Left hindlimb (tissue), 1 donor: Measurements from ENCODE around the gene SH2D4B.

Experiments
- DNase-seq: peaks from one replicate; pipeline ENCODE4 v3.0.0-alpha.2; 2018

Gene SH2D4B

DNA sequence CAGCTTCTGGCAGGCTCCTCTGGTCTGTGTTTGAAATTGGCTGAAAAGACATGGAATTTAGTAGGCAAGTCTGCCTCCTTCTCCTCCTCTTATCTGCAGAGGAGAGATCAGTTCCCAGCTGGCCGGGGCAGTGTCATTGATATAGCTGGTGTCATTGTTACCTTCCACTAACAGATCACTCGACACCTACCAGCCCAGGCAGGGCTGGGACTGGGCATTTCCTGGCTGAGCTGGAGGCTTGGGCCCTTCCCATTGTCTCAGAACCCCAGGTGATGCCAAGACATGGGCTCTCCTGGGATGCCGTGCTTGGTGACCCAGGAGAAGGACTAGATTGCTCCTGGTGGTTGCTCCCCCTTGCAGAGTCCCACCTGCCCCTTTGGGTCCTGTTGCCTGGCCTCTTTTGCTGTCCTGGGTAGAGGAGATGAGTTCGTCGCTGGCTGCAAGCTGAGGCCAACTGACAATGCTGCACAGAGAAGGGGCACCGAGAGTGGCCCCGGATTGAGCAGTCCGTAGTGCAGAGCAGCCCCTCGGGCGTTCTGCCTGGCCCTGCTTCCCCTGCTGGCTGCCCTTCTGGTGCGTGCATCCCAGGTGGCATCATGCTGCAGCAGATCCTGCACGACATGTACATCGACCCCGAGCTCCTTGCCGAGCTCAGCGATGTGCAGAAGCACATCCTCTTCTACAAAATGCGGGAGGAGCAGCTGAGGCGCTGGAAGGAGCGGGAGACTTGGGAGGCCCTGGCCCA, at the start of gene SH2D4B:
Gene SH2D4B (plus strand): TSS at position 167 of the 745 bp plus-strand sequence. CDS start 430 bp downstream, at position 597.
- no peak for DNase-seq

DNA sequence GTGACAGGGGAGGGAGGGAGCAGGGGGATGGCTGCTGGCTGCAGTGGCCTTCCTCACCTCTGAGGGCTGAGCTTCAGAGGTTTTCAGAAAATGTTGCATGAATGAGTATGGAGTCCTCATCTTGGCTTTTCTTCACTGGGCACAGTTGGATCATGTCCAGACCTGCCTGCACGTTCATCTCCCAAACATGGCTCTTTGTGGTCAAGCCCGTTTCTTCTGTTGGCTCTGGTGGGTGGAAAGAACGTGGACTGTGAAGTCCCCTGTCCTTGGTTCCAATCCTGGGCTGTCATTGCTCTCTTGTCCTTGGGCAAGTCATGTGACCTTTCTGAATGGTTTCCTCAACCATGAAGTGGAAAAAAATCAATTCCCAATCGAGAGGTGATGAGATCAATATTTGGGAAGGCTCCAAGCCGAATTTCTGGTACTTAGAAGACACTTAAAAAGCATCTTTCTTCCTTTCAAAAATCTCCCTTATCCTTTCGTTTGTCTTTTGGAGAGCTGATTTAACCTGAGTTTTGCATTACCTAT, 49.1 kb upstream of the SH2D4B start:
- DNase-seq, result no peak

DNA sequence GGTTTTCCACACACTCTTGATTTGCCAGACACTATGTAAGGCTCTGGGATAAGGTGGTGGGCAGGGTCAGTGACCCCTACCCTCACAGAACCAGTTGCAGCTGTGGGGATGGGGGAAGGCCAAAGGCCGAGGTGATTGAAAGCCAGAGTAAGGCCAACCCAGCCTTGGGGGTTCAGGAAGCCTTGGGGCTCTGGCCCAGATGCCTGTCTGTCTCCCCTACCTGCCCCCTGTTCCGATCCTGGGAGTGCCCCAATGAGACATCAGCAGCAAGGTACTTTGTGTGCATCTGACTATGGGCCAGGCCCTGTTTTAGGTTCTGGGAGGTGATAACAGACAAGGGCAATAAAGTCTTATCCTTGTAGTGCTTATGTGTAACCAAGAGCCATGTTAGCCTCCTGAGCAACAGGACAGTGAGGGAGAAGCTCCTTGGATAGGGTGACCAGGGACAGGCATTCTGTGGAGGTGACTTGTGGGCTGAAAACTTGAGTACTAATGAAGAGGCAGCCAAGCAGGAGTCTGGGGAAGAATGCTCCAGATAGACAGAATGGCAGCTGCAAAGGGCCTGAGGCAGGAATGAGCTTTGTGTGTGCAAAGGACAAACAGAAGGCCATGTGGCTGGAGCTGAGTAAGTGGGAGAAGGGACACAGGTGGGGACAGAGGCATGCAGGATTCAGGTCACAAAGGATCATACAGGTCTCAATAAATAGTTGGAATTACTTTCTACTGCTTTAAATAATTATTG, 48.2 kb upstream of the SH2D4B start:
- no peak for DNase-seq

DNA sequence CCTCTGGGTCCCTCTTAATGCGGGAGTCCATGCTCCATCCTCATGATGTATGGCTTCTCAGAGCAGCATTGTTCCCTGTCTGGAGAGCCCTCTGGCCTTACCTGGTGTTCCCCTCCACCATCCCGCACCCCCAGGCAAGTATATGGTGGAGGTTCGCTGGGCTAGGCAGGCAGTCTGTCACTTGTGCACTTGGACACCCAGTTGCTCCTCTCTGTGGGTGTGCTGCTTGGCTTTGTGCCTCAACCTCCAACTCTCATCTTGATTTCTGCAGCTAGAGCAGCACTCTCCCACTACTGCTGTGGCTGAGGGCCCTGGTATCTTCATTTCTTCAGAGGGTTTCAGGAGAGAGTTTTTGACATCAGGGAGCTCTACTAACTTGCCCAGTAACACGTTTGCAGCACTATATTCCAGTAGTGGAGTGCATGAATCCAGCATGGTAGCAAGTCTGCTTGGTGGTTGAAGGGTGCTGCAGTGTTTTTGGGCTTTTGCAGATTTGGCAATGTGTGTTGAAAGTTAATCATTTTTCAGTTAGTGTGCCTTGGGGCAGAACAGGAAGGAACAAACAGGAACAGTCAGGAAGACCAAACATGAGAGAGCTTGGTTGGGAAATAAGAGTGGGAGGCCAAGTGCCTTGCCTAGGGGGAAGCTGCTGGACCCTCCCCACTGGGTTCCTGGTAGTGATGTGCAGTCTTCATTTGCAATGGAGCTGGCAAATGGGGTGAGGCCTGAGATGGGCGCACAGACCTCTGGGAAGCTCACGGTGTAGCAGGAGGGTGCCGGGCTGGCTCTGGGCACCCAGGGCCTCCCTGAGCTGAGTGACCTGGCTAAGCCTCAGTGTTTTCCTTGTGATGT, 46.2 kb upstream of the SH2D4B start:
- DNase-seq, result no peak

DNA sequence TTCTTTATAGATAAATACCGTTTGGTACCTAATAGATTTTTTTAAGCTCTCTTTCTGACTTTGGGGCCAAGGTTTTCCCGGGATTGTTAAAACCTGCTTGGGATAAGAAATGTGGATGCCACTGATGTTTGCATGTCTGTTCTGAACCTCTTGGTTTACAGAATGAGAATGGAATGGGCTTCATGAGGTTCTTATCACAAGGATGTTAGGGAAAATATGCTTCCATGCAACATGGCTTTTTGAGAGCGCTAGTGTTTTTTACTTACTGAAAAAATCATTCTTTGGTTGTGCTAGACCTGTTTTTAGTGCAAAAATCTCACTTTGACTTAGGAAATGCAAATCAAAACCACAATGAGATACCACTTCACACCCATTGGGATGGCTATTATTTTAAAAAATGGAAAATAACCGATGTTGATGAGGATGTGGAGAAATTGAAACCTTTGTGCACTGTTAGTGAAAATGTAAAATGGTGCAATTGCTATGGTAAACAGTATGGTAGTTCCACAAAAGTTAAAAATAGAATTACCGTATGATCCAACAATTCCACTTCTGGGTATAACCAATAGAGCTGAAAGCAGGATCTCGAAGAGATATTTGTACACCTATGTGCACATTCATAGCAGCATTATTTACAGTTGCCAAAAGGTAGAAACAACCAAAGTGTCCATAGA, 44.7 kb upstream of the SH2D4B start:
- no peak for DNase-seq

DNA sequence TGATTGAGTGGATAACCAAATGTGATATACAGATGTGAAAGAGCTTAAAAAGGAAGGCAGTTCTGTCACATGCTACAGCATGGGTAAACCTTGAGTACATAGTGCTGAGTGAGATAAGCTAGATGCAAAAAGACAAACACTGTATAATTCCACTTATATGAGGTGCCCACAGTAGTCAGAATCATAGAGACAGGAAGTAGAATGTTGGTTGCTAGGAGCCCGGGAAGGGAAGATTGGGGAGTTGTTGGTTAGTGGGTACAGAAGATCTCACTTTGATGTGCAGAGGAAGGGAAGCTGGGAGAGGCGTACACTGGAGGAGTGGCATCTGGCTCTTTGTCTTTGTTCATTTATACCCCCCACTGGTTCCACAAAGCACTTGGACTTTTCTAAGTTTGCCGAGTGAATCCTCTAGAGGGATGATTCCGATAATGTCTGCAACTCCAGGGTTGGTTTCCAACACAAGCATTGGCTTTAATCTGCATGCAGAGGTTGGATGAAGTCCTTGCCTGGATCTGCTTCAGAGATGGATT, 44.1 kb upstream of the SH2D4B start:
- no peak for DNase-seq

DNA sequence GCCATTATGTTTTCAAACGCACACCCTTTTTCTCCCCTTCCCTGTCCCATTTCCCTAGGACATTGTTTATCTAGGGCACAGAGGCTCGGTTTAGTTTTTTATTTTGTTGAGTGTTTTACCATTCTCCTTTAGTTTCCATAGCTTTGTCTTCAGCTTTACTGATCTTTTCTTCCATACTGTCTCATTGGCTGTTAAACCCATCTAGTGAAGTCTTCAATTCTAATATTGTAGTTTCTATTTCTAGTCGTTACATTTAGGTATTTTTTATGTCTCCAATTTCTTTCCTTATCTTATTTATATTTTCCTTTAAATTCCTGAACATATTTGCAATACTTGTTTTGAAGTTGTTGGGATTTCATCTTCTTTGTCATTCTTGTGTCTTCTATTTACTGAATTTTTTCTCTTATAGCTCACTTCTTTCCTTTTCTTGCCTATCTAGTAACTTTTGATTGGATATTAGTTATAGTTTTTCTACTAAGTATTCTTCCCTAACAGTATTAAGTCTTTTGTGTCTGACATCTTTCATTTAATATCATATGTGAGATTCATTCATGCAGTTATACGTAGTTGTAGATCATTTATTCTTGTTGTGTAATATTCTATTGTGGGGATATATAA, 41.0 kb upstream of the SH2D4B start:
- no peak for DNase-seq

DNA sequence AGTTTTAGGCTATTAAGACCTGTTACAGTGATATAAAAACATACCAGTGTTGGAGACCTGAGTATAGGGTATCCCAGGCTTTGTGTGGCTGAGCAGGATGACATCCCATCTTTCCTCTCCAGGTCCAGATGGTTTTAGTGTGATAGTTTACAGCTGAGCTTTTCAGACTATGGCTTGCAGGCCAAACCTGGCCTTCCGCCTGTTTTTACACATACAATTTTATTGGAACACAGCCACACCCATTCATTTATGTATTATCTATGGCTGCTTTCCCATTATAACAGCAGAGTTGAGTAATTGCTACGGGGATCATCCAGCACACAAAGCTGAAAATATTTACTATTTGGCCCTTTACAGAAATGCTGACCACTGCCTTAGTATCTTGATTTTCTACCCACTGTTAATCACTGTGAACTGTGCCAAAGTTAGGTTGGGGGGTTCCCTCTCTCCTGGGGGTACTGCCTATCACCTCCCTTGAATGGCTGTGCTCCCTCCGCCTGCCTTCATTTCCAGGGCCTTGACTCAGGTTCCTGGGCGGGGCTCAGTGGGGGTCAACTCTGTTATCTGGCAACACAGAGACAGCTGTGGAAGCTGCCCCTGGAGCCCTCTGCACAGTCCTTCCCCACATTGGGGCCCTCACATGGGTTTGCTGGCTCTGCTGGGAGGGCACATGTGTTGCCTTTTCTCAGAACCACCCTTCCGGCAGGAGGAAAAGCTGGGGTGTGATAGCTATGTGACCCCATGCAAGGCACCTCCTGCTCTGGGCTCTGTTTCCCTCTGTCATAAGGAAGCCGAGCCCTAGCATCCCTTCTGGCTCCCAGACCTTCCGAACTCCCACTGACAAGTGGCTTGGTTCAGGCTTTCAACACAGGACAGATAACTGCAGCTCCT, 40.3 kb upstream of the SH2D4B start:
- DNase-seq, result peak; percentile 62

DNA sequence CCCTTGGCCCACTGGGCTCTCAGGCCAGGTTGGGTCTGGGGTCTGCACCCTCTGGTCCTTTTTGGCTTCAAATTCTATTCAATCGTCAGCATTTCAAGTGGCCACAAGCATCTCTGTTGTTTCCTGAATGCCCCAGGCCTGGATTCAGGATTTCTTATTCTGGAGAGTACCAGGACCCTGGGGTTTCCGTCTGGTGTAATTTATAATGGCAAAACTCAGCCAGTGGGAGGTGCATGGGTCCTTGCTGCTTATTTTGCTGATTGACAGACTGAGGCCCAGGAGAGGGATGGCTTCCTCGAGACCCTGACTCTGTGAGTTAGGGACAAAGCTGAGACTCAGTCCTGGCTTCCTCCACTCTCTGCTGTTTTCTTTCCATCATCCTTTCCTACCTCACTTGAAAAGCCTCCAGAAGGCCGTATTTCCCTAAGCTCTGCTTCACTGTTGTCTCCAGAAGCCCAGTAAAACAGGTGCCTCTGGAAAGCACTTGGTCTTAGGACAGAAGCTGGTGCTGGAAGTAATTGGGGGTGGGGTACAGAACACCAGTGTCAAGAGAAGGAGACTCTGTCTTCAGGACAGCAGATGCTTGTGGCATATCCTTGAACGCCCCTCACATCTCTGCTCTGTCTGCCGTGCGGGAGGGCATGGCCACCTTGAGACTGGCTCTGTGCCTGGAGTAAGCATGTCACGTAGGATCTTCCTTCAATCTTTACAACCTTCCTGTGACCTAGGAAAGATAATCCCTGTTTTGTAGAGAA, 39.4 kb upstream of the SH2D4B start:
- no peak for DNase-seq

DNA sequence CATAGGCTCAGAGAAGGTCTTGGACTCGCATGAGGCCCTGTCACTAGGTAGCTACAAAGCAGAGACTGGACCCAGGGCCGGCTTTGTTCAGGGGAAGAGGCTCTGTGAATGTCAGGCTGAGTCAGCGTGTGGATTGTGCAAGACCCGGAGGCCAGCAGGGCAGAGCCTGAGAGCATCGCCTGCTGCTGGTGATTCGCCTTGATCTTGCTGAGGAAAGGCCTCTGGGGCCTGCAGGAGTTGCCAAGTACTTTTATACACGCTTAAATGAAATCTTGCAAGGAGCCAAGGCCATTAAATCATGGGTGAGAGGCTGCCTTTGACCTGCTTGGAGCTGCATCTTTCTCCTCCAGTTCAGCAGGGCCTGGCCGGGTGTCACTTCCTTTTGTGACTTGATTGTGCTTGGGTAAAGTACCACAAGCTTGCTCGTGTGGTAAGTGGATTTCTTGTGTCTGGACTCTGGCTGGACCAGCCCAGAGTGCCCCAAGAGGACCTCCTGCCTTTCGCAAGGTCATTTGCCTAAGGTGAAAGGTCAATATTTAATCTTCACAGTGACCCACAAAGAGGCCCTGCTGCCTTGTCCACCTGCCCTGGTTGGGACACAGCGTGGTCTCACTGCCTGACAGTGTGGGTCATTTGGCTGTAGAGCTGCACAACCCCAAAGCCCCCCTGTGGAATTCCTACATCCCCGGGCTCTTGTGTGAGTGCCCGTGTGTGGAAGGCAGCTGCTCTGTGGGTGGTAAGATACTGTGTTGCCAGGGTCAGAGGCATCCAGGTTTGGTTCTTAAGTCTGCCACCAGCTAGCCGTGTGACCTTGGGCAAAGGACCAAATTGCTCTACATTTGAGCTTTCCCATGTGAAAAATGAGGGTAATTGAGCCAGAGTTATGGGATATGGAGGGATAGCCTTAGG, 38.6 kb upstream of the SH2D4B start:
- peak; percentile 77 for DNase-seq

DNA sequence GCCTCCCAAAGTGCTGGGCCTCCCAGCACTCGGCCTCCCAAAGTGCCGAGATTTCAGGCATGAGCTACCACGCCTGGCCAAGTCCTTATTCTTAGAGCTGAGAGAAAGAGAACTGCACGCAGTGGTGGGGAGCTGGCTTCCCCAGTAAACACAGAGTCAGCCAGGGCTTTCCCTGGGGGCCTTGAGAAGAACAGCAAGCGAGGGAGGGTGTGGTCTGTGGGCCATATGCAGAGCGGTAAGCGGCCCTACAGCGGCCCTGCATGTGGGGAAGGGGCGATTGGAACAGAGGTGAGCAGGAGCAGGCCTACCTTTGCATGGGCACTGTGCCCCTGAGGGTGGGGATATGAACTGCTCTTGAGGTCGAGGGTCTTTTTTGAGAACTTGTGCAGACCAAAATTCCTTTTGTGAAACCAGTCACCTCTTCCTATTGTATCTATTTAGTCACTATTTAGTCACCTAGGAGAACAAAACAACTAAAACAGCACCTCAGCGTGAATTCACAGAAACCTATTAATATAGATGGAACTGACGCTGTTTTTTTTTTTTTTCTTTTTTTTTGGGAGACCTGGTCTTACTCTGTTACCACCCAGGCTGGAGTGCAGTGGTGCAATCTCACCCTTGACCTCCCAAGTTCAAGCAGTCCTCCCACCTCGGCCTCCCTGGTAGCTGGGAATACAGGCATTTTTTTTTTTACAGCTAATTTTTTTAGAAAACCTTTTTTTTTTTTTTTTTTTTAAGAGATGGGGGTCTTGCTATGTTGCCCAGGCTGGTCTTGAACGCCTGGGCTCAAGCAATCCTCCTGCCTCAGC, 36.9 kb upstream of the SH2D4B start:
- peak; percentile 62 for DNase-seq

DNA sequence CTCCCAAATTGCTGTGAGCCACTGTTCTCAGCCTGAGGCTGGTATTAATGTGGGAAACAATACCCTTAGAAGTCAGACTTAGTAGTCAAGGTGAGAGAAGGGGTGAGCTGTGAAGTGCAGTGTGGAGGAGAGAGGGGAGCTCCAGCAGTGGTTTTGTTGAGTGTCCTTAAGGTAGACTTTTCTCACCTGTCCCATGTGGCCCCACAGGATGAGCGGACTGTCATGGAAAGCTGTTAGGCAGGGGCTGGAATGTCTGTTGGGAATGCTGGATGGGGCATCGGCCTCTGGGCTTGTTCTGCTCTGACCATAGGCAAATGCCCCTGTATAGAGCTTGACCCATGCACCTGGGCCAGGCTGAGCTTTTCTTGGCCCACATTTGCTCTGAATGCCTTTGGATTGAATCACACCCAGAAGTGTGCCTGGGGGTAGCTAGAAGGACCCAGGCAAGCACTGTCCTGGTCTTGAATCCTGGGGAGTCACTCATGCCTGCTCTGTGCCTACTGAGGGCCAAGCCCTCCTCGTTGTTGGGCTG, 36.3 kb upstream of the SH2D4B start:
- DNase-seq, result no peak

DNA sequence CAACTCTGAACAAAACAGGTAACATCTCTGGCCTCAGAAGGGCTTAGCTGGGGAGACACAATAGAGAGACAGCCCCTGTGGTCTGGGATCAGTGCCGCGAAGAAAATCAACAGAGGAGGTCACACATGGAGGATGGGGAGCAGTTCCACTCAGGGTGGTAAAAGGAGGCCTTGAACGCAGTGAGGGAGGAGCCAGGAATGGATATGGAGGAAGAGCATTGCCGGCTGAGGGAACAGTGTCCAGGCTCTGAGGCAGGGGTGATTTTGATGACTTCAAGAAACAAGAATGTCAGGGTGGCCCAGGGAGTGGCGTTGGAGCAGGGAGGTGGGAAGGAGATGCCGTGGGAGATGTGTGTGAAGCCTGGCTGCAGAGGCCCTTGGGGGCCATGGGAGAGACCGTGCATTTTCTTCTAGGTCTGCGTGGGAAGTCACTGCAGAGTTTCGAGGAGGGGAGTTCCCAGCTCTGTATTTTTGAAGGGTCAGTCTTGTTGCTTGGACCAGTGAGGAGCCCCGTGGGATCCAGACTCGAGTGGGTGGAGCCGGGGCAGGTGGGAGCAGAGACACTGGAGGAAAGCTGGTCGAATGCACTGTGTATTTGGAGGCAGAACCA, 35.7 kb upstream of the SH2D4B start:
- DNase-seq, result no peak

DNA sequence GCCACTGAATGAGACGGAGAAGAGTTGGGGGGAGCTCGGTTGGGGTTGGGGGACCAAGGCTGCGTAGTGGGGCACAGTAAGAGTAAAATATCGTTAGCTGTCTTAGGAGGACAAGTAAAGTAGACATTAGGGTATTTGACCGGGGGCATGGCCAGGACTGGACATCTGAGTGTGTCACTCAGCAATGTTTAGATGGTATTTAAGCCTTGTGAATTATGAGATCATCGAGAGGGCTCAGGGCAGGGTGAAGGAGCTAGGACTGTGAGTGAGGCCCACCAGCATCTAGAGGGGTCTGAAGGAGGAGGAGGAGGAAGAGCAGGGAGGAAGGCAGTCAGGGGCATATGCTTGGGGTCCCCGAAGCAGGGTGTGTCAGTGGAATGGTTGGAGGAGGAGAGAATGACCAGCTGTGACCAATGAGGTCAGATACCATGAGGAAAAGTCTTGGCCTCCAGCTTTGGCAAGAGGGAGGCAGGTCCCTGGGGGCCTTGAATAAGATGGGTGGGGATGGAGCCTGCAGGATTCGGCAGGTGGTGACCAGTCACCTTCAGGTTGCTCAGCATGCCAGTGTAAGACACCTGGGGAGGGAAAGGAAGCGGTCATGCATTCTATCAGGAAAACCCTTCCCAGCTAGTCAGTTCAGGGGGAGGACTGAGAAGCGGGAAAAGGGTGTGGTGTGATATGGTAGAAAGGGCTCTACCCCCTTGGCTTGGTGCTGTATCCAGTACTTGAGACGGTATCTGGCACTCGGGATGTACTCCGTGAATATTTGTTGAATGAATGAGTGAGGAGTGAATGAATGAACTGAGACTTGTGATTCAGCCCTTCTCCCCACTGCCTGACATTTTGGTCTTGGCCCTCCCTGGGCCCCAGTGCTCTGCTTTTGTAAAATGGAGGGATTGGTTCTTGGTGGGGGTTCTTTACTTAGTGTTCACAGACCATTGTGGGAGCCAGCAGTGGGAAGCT, 34.8 kb upstream of the SH2D4B start:
- no peak for DNase-seq

DNA sequence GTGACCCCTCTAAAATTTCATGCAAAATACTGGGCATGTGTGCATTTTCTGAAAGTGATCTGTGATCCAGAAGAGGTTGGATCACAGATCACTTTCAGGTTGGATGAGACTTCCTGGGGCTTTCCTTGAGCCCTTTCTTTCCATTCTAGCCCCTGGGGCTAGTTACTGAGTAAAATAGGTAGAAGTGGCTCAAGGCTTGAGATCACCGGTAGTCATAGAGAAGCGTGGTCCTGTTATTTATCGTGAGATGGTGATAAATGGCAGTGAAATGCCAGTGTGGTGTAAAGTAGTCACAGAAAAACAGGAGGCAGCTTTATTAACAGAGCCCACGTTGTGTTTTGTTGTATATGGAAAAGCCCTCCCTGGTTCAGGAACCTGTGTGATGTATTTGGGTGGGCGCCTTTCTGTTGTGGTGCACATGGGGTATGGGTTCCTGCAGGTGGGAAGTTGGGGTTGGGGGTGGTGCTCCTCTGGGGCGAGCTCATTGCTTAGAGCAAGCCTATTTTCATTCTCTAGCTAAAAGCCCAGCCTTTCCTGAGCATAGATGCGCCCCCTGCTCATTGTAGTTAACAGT, 34.0 kb upstream of the SH2D4B start:
- DNase-seq, result no peak
